Neuronal stem cell (in vitro differentiated cells): ENCODE results near the gene PIGX.
A peak's percentile ranks its signal among the peaks of the same experiment; 100 is the strongest.

Experiments
- DNase-seq: peaks from one replicate; pipeline ENCODE4 v3.0.0-alpha.2; 2013; ENCODE audit warnings: low spot score
- H2AFZ ChIP-seq: one replicate; pipeline ENCODE4 v1.6.1; 2013; ENCODE audit warnings: mild to moderate bottlenecking, low read length, inconsistent platforms
- H2AK5ac ChIP-seq: 2 replicates; pipeline ENCODE4 v1.6.1; 2013; ENCODE audit warnings: low read depth, mild to moderate bottlenecking, inconsistent platforms, low read length, moderate library complexity, mixed read lengths
- H2BK120ac ChIP-seq: 2 replicates; pipeline ENCODE4 v1.6.1; 2013; ENCODE audit warnings: low read depth, mild to moderate bottlenecking, inconsistent platforms, low read length, moderate library complexity, mixed read lengths
- H2BK12ac ChIP-seq: one replicate; pipeline ENCODE4 v1.6.1; 2013; ENCODE audit warnings: low read length, inconsistent platforms
- H2BK15ac ChIP-seq: 2 replicates; pipeline ENCODE4 v1.6.1; 2013; ENCODE audit warnings: mild to moderate bottlenecking, low read length, inconsistent platforms, mixed read lengths
- H2BK5ac ChIP-seq: one replicate; pipeline ENCODE4 v1.6.1; 2013; ENCODE audit warnings: inconsistent platforms, mild to moderate bottlenecking, low read length, moderate library complexity
- H3K14ac ChIP-seq: one replicate; pipeline ENCODE4 v1.6.1; 2013; ENCODE audit warnings: low read length, inconsistent platforms
- H3K18ac ChIP-seq: 2 replicates; pipeline ENCODE4 v1.6.1; 2013; ENCODE audit warnings: low read length, inconsistent platforms
- H3K23ac ChIP-seq: 2 replicates; pipeline ENCODE4 v1.6.1; 2013; ENCODE audit warnings: low read depth, mild to moderate bottlenecking, mixed read lengths, low read length, inconsistent platforms; ENCODE audit not compliant: poor library complexity
- H3K27ac ChIP-seq: replicated peaks from 3 replicates; pipeline ENCODE4 v1.5.1; 2013; ENCODE audit warnings: low read length, inconsistent platforms
- H3K27me3 ChIP-seq, 3 experiments: 2 replicates each; pipeline ENCODE4 v1.6.1; 2013; ENCODE audit warnings: low read length in 3 of 3, mild to moderate bottlenecking in 2 of 3, inconsistent platforms in 1 of 3, low read depth in 1 of 3, mixed read lengths in 1 of 3, moderate library complexity in 1 of 3; ENCODE audit not compliant: control insufficient read depth in 3 of 3, insufficient read depth in 3 of 3
- H3K36me3 ChIP-seq, 2 donors: replicated peaks in 1 of 2; 2 replicates each; pipeline ENCODE4 v1.6.1; 2013; ENCODE audit warnings: low read length in 2 of 2; ENCODE audit not compliant: control insufficient read depth in 2 of 2, insufficient read depth in 2 of 2
- H3K4ac ChIP-seq: 2 replicates; pipeline ENCODE4 v1.6.1; 2013; ENCODE audit warnings: inconsistent platforms, mild to moderate bottlenecking, low read length, moderate library complexity
- H3K4me1 ChIP-seq, 2 donors: 1 replicate in 1 of 2; 2 replicates in 1 of 2; pipeline ENCODE4 v1.6.1; 2013; ENCODE audit warnings: low read length in 2 of 2, low read depth in 1 of 2; ENCODE audit not compliant: control insufficient read depth in 2 of 2, insufficient read depth in 1 of 2
- H3K4me2 ChIP-seq: one replicate; pipeline ENCODE4 v1.6.1; 2013; ENCODE audit warnings: mild to moderate bottlenecking, low read length, inconsistent platforms; ENCODE audit not compliant: insufficient read depth, poor library complexity, severe bottlenecking
- H3K4me3 ChIP-seq, 2 donors: 2 replicates each; pipeline ENCODE4 v1.5.1; 2013; ENCODE audit warnings: low read length in 2 of 2, mild to moderate bottlenecking in 2 of 2, inconsistent platforms in 1 of 2, moderate library complexity in 1 of 2
- H3K79me1 ChIP-seq: one replicate; pipeline ENCODE4 v1.6.1; 2013; ENCODE audit warnings: low read depth, mild to moderate bottlenecking, inconsistent platforms, low read length, moderate library complexity
- H3K9ac ChIP-seq: one replicate; pipeline ENCODE4 v1.6.1; 2013; ENCODE audit warnings: mild to moderate bottlenecking, low read depth, low read length, inconsistent platforms; ENCODE audit not compliant: poor library complexity
- H3K9me3 ChIP-seq, 2 donors: replicated peaks in 1 of 2; 2 replicates each; pipeline versions ENCODE3 to v1.6.1; 2013; ENCODE audit warnings: low read length in 2 of 2, mild to moderate bottlenecking in 2 of 2, inconsistent platforms in 1 of 2, low read depth in 1 of 2, mixed read lengths in 1 of 2, moderate library complexity in 1 of 2; ENCODE audit not compliant: control insufficient read depth in 2 of 2, insufficient read depth in 1 of 2
- H4K8ac ChIP-seq: one replicate; pipeline ENCODE4 v1.6.1; 2013; ENCODE audit warnings: low read depth, mild to moderate bottlenecking, inconsistent platforms, low read length, moderate library complexity
- H4K91ac ChIP-seq: one replicate; pipeline ENCODE4 v1.6.1; 2013; ENCODE audit warnings: low read length, low read depth, mild to moderate bottlenecking, inconsistent platforms; ENCODE audit not compliant: poor library complexity
- WGBS, 2 donors: extraction: QIAGEN DNeasy Blood & Tissue Kit; methylation state at CpG; one replicate each; pipeline ENCODE4 v1.1.7; 2013; ENCODE audit warnings: missing lambda C conversion rate in 2 of 2, mixed read lengths in 1 of 2; ENCODE audit not compliant: insufficient read length in 2 of 2, insufficient replicate concordance in 1 of 2; ENCODE audit errors: extremely low coverage in 2 of 2; 5-methylcytosine and 5-hydroxymethylcytosine counted together

PIGX gene

GRCh38 chr3:196735751-196736150, 23.6 kb downstream of the PIGX start:
- Histone ChIP-seq H3K27me3 (no peaks in the 10 kb centered on the region), H3K18ac (no peak overlapping the region), H3K23ac (no peak overlapping the region), H3K4me2 (no peak overlapping the region), H2BK15ac (no peak overlapping the region), H3K79me1 (peaks cover 3% of the 10 kb centered on the region), H3K36me3 (peaks cover 0 to 50% of the 10 kb centered on the region in 2 donors), H3K14ac (no peak overlapping the region), H4K8ac (no peak overlapping the region), H4K91ac (no peak overlapping the region), H3K27ac (no peak overlapping the region), H2BK12ac (no peak overlapping the region), H3K4me3 (no peak overlapping the region), H2BK5ac (no peak overlapping the region), H3K9me3 (peaks cover 0 to 14% of the 10 kb centered on the region in 2 donors), H2BK120ac (no peak overlapping the region), H3K4ac (no peak overlapping the region), H3K9ac (no peak overlapping the region), H2AFZ (no peak overlapping the region), H2AK5ac (no peak overlapping the region), H3K4me1 (no peaks in the 10 kb centered on the region)
- no CpG with 5 or more reads among the region's 3 CpGs for WGBS, 2 donors
- no peak for DNase-seq

DNA sequence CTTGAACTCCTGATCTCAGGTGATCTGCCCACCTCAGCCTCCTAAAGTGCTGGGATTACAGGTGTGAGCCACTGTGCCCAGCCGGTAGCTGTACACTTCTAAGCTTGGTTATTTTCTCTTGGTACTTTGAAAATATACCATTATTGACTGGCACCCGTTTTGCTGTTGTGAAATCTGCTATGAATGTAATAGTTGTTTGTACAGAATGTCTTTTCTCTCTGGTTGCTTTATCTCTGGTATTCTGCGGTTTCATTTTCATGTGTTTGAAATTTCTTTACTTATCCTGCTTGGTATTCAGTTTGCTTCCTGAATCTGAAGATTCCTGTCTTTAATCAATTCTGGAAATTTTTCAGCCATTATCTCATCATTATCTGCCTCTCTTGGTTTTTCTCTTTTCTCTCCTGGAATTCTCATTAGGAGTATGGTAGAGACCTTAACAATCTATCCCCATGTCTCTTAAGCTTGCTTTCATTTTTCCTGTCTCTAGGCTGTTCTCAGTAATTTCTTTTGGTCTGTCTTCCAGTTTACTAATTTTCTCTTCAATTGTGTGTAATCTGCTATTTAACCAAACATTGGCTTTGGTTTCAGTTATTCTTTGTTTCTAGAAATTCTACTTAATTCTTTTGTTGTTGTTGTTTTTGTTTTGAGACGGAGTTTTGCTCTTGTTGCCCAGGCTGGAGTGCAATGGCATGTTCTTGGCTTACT, 24.6 kb downstream of the PIGX start:
- Histone ChIP-seq H3K18ac (no peak overlapping the region), H3K14ac (no peak overlapping the region), H3K4me3 (no peak overlapping the region), H3K9ac (no peak overlapping the region), H2AK5ac (no peak overlapping the region), H3K27ac (no peak overlapping the region), H3K4me2 (no peak overlapping the region), H2AFZ (no peak overlapping the region), H4K8ac (no peak overlapping the region), H2BK15ac (no peak overlapping the region), H3K23ac (no peak overlapping the region), H3K4ac (no peak overlapping the region), H3K79me1 (peaks cover 3% of the 10 kb centered on the region), H2BK120ac (no peak overlapping the region), H2BK5ac (no peak overlapping the region), H3K4me1 (peaks cover 0 to 4% of the 10 kb centered on the region in 2 donors), H3K9me3 (peaks cover 0 to 12% of the 10 kb centered on the region in 2 donors), H3K27me3 (no peaks in the 10 kb centered on the region), H4K91ac (no peak overlapping the region), H3K36me3 (peaks cover 0 to 41% of the 10 kb centered on the region in 2 donors), H2BK12ac (no peak overlapping the region)
- WGBS, 2 donors: no CpG with 5 or more reads among the region's 4 CpGs
- DNase-seq: no peak

DNA sequence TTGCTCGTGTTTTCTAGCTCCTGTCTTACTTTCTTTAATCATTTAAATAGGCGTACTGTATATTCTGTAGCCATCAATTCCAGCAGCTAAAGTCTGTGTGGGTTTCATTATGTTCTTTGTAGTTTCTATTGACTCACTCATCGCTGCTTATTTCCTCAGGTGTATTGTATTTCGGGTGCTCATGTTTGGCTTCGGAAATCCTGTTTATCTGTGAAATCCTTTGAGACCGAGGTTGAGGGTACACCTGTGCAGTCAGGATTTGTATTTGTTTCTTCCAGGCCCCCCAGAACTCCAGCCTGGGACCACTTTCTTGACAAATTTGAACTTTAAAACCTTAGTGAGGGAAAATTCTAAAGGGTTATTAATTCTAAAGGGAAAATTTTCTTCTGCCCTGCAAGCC, 25.5 kb downstream of the PIGX start:
- Histone ChIP-seq H2BK12ac (no peak overlapping the region), H3K14ac (no peak overlapping the region), H3K79me1 (peaks cover 3% of the 10 kb centered on the region), H3K23ac (no peak overlapping the region), H3K4me3 (no peak overlapping the region), H2BK15ac (no peak overlapping the region), H3K9me3 (peaks cover 0 to 12% of the 10 kb centered on the region in 2 donors), H2AFZ (no peak overlapping the region), H3K4me2 (no peak overlapping the region), H3K4me1 (peaks cover 0 to 4% of the 10 kb centered on the region in 2 donors), H4K8ac (no peak overlapping the region), H4K91ac (no peak overlapping the region), H2BK120ac (no peak overlapping the region), H3K4ac (no peak overlapping the region), H3K27me3 (no peaks in the 10 kb centered on the region), H3K27ac (no peak overlapping the region), H3K9ac (no peak overlapping the region), H2AK5ac (no peak overlapping the region), H3K18ac (no peak overlapping the region), H2BK5ac (no peak overlapping the region), H3K36me3 (peaks cover 0 to 37% of the 10 kb centered on the region in 2 donors)
- no CpG with 5 or more reads among the region's 6 CpGs for WGBS, 2 donors
- no peak for DNase-seq

DNA sequence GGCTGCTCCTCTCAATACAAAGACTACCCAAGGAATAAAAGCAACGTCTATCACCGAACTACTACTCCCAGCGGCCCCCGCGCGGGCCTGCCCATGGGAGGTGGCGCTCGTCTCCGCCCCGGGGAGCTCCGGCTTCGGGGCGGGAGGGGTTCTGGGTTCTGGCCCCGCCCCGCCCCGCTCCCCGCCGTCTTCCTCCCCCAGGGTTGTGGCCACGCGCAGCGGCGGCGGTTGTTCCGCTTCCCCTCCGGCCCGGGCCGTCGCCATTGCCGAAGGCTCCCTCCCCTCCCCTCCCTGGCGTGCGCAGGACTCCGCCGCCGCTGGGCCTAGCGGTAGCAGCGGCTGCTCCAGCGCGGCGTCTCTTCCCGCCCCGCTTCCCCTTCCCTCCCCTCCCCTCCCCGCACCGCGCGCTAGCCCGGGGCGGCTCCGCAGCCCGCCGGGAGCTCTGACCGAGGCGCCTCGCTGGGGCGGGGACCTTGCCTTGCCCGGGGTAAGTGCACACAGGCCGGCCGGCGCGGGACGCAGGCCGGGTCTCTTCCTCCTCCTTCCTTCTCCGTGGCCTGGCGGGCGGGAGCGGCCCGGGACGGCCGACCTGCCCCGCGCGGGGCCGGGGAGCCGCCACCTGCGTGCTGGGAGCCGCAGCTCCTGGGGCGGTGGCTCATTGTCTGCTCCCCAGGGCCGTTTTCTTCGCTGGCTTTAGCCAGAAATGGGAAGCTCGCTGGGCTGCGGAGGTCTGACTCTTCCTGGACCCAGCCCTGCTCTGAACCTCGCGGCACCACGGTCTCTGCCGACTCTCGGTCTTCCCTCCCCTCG, 27.7 kb downstream of the PIGX start, which contains the start of gene PAK2:
Gene PAK2 (plus strand): TSS at position 187 of the 810 bp plus-strand sequence. CDS start 42,790 bp downstream, outside the sequence.
- H2AFZ ChIP-seq: peak within 1 kb of the TSS; percentile 95
- H2BK15ac ChIP-seq: peak within 1 kb of the TSS; percentile 6
- no peak within 1 kb of the TSS for H4K8ac ChIP-seq
- no CpG with 5 or more reads among the region's 86 CpGs for WGBS, 2 donors
- H3K36me3 ChIP-seq: peaks cover 0 to 24% of the 10 kb centered on the region in 2 donors
- peak within 1 kb of the TSS; percentile 97 for H3K14ac ChIP-seq
- no peak within 1 kb of the TSS for H2BK120ac ChIP-seq
- H3K23ac ChIP-seq: peak within 1 kb of the TSS; percentile 98
- peak within 1 kb of the TSS; percentile 95 for H2BK5ac ChIP-seq
- peak within 1 kb of the TSS; percentile 94 to 97 for H3K4me3 ChIP-seq
- H3K4ac ChIP-seq: peak within 1 kb of the TSS; percentile 14
- H3K9me3 ChIP-seq: peaks cover 0 to 12% of the 10 kb centered on the region in 2 donors
- peaks cover 0 to 4% of the 10 kb centered on the region in 2 donors for H3K4me1 ChIP-seq
- H3K4me2 ChIP-seq: peak within 1 kb of the TSS; percentile 52
- DNase-seq: peak; percentile 80
- H3K9ac ChIP-seq: peak within 1 kb of the TSS; percentile 95
- H3K79me1 ChIP-seq: peaks cover 3% of the 10 kb centered on the region
- peak within 1 kb of the TSS; percentile 30 for H2BK12ac ChIP-seq
- H3K18ac ChIP-seq: peak within 1 kb of the TSS; percentile 99
- H2AK5ac ChIP-seq: no peak within 1 kb of the TSS
- H3K27me3 ChIP-seq: no peaks in the 10 kb centered on the region
- H3K27ac ChIP-seq: peak within 1 kb of the TSS; percentile 89
- H4K91ac ChIP-seq: peak within 1 kb of the TSS; percentile 59
